AG04449 (cell line): ENCODE results near the gene NF2.

Source experiments
- CTCF ChIA-PET: fragments of 350-600 bp; formaldehyde crosslinking; extraction: SDS; loops from one replicate; lab custom pipeline; 2021; ENCODE audit warnings: antibody characterized with exemption; lab: Yijun Ruan, JAX
- POLR2A ChIA-PET: fragments of 400-600, 350-600 bp; formaldehyde crosslinking; extraction: SDS; loops from one replicate; lab custom pipeline; 2020; ENCODE audit warnings: antibody characterized with exemption, inconsistent platforms; lab: Yijun Ruan, JAX
- DNase-seq: peaks from one replicate; pipeline ENCODE4 v3.0.0-alpha.2; 2010; ENCODE audit warnings: low read depth, low spot score
- H3K4me3 ChIP-seq: 2 replicates; pipeline ENCODE4 v1.5.1; 2011; ENCODE audit warnings: low read depth, mild to moderate bottlenecking, control low read depth, low read length
- CTCF ChIP-seq: IDR thresholded peaks from one replicate; pipeline ENCODE4 v1.5.1; 2011; ENCODE audit warnings: mild to moderate bottlenecking, moderate library complexity, low read length, control low read depth, inconsistent platforms; ENCODE audit not compliant: insufficient read depth; ENCODE audit errors: missing control alignments

NF2 gene

GRCh38 chr22:29735416-29735815 is 132.0 kb downstream of the NF2 start:
- H3K4me3 ChIP-seq = no peak overlapping the region
- ChIA-PET CTCF (interaction anchor here (1.9 kb wide), 1 partner anchor 270 kb away, joined by 4 read pairs; no protein-coding TSS in a partner anchor), POLR2A (no interaction called here)
- TF ChIP-seq CTCF = no peak
- no peak for DNase-seq

- H3K4me3 ChIP-seq = no peak overlapping the region
- no peak for TF ChIP-seq CTCF
- ChIA-PET CTCF (no interaction called here), POLR2A (no interaction called here)
- no peak for DNase-seq
These were observed 134.1 kb downstream of the NF2 start for GRCh38 chr22:29737251-29738117.

- H3K4me3 ChIP-seq = no peak overlapping the region
- no peak for TF ChIP-seq CTCF
- DNase-seq = no peak
- ChIA-PET CTCF (interaction anchor here (1.7 kb wide), 1 partner anchor 350 kb away, joined by 4 read pairs; no protein-coding TSS in a partner anchor), POLR2A (no interaction called here)
These were observed 134.8 kb downstream of the NF2 start for GRCh38 chr22:29738118-29738815.

- no peak overlapping the region for H3K4me3 ChIP-seq
- DNase-seq = no peak
- no peak for TF ChIP-seq CTCF
- ChIA-PET POLR2A (no interaction called here), CTCF (interaction anchor here (1.7 kb wide), 1 partner anchor 349 kb away, joined by 4 read pairs; no protein-coding TSS in a partner anchor)
These were observed 136.0 kb downstream of the NF2 start for GRCh38 chr22:29739346-29739875.

- H3K4me3 ChIP-seq = no peak overlapping the region
- TF ChIP-seq CTCF = no peak
- DNase-seq = no peak
- POLR2A ChIA-PET = no interaction called here
- CTCF ChIA-PET = no interaction called here
These were observed 136.8 kb downstream of the NF2 start for GRCh38 chr22:29740216-29740615.
